Panc1 (cell line): Measurements from ENCODE around the gene ARFGEF2.

Experiments used
- CTCF ChIP-seq: fragments of 450-650 bp; IDR thresholded peaks from 2 replicates; pipeline ENCODE4 v1.5.1; 2017; ENCODE audit warnings: mild to moderate bottlenecking
- TF ChIP-seq, protein P1 (sequence below), 2 experiments: IDR thresholded peaks; 2 replicates each; pipeline ENCODE4 v1.6.1; 2011 to 2012; ENCODE audit warnings: low read depth in 2 of 2, control low read depth in 1 of 2, low read length in 1 of 2, mild to moderate bottlenecking in 1 of 2, moderate library complexity in 1 of 2; ENCODE audit not compliant: insufficient read depth in 1 of 2

DNA sequence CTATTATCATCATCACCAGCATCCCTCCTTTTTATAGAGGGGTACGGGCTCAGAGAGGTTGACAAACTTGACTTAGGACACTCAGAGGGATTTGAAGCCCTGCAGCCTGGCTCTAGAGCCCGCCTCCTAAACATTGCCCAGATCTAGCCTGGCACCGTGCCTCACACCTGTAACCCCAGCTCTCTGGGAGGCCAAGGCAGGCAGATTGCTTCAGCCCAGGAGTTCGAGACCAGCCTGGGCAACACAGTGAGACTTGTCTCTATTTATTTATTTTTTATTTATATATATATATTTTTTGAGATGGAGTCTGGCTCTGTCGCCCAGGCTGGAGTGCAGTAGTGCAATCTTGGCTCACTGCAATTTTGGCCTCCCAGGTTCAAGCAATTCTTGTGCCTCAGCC, 118.3 kb downstream of the ARFGEF2 start:
- TF ChIP-seq, protein P1, sequence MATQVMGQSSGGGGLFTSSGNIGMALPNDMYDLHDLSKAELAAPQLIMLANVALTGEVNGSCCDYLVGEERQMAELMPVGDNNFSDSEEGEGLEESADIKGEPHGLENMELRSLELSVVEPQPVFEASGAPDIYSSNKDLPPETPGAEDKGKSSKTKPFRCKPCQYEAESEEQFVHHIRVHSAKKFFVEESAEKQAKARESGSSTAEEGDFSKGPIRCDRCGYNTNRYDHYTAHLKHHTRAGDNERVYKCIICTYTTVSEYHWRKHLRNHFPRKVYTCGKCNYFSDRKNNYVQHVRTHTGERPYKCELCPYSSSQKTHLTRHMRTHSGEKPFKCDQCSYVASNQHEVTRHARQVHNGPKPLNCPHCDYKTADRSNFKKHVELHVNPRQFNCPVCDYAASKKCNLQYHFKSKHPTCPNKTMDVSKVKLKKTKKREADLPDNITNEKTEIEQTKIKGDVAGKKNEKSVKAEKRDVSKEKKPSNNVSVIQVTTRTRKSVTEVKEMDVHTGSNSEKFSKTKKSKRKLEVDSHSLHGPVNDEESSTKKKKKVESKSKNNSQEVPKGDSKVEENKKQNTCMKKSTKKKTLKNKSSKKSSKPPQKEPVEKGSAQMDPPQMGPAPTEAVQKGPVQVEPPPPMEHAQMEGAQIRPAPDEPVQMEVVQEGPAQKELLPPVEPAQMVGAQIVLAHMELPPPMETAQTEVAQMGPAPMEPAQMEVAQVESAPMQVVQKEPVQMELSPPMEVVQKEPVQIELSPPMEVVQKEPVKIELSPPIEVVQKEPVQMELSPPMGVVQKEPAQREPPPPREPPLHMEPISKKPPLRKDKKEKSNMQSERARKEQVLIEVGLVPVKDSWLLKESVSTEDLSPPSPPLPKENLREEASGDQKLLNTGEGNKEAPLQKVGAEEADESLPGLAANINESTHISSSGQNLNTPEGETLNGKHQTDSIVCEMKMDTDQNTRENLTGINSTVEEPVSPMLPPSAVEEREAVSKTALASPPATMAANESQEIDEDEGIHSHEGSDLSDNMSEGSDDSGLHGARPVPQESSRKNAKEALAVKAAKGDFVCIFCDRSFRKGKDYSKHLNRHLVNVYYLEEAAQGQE (IDR thresholded peaks at IDR 0.05; ENCODE audit: insufficient read depth in 1 of 2, low read depth in 2 of 2, low read length in 1 of 2): no peak
- TF ChIP-seq CTCF: no peak
